Right cardiac atrium (tissue), 5 donors: ENCODE results near the gene BTLA. TPM values are rescaled to one million over a fixed set of nuclear protein-coding genes. Genes with fewer than 3 reads are reported as not detected.
"Not testable (repeated sequence)": the region's sequence is repeated elsewhere in the genome, so short reads cannot be mapped to it uniquely, and the experiment has no call there.

ENCODE experiments used
- ATAC-seq, 2 donors: fragments of 200-7000 bp; cut with Tn5 transposase; one replicate each; pipeline versions ENCODE4 v1.8.0 to v1.9.1; 2020; ENCODE audit warnings: moderate library complexity in 2 of 2, mild to moderate bottlenecking in 1 of 2
- DNase-seq, 3 donors: peaks; one replicate each; pipeline ENCODE4 v3.0.0-alpha.2; 2020
- H3K27ac ChIP-seq: one replicate; pipeline ENCODE4 v1.5.1; 2013; ENCODE audit warnings: mild to moderate bottlenecking, low read length, control low read depth, moderate library complexity
- H3K27me3 ChIP-seq: one replicate; pipeline ENCODE4 v1.6.1; 2013; ENCODE audit not compliant: control insufficient read depth, insufficient read depth
- H3K4me1 ChIP-seq: one replicate; pipeline ENCODE4 v1.6.1; 2013; ENCODE audit warnings: low read length; ENCODE audit not compliant: control insufficient read depth, insufficient read depth
- H3K4me3 ChIP-seq: one replicate; pipeline ENCODE4 v1.5.1; 2013; ENCODE audit warnings: low read length, control low read depth
- H3K9me3 ChIP-seq: one replicate; pipeline ENCODE4 v1.6.1; 2013; ENCODE audit warnings: low read length; ENCODE audit not compliant: control insufficient read depth
- WGBS: extraction: QIAGEN DNeasy Blood & Tissue Kit; methylation state at CpG from one replicate; pipeline ENCODE4 v1.1.7; 2013; 5-methylcytosine and 5-hydroxymethylcytosine counted together
- intact Hi-C, 4 donors: fragments of 100-400 bp; cut with DNase I; formaldehyde crosslinking; loops; one replicate each; pipeline versions ENCODE4 v1.11.0 to v1.14.0; 2022 to 2023
- polyA plus RNA-seq: library from polyadenylated mRNA; stranded (reverse); fragments of 200-250 nt; gene quantifications from one replicate; pipeline ENCODE4 v1.2.3, GENCODE V29; 2013
- total RNA-seq, 4 donors: library from RNA; stranded (reverse); fragmentation: NEBNext Ultra II Directional; extraction: Animal tissue kit (Norgen Biotek cat#: 25700); gene quantifications; one replicate each; pipeline ENCODE4 v1.2.1, GENCODE V29; 2021
- donor health status: healthy with polysubstance abuse.
- donor health status: DM: no; HTN: yes; CAD: no.
- donor health status: DM: no; HTN: no; CAD: no.
- donor health status: DM: no; HTN: yes; CAD: no; lungs with severe emphysema.
- donor health status: DM: yes; HTN: yes; CAD: no.

BTLA gene
- total and polyA plus RNA-seq, 5 donors: 0.09 to 0.14 TPM; not detected in 3

DNA sequence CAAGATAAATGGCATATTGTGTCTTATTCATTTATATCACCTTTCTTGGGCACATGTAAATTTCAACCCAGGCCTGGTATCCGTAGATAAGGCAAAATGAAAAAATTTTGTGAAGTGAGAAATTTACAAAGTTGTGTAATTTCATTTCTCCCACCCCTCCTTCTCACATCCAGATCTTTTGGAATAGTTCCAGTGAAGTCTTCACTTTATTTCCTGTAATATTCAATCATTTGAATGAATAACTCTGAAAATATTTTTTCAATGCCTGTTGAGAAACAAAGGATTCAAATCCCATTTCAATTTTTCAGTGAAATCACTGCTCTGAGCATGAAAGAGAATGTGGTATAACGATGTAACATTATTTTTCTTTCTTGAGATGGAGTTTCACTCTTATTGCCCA, 53.4 kb downstream of the BTLA start:
- intact Hi-C loops: no loop called here
- no peak overlapping the region for H3K4me3 ChIP-seq
- ATAC-seq: no peak
- 60% methylated on average over 2 of the region's 2 CpGs for WGBS
- H3K27me3 ChIP-seq: no peaks in the 10 kb centered on the region
- H3K4me1 ChIP-seq: no peaks in the 10 kb centered on the region
- no peaks in the 10 kb centered on the region for H3K9me3 ChIP-seq
- DNase-seq: no peak
- H3K27ac ChIP-seq: no peak overlapping the region

DNA sequence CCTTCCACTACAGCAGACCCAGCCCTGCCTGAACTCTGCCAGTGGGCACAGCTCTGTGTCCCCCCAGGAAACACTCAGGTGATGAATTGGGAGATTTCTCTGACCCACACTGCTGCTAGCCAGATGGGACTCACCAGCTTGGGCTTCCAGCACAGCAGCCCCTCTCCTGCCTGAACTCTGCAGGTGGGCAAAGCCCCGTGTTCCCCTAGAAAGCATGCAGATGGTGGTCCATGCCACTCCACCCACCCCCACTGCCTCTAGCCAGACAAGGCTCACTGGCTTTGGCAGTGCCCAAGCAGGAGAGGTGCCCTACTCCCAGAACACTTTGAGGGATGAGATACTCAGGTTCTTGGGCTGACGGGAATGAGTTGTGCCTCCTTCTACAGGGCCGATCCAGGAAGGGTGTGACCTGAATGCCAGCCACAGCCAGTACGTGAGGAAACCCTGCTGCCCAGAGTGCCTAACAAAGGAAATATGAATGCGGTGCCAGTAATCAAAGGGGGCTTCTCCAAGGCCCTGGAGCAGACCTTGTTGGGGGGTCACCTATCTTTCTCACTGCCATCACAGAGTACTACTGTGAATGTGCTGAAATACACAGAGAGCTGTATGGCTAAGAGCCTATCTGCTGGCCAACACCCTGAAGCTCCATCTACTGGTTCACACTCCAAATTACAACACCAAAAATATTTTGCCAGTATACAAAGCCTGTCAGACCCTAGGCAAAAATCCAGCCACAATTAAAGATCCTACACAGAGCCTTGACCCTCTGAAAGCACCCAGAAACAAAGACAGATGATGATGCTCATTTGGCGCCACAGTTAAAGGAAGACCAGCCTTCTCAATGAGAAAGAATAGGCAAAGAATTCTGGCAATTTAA, 61.9 kb downstream of the BTLA start:
- intact Hi-C loops: no loop called here
- WGBS: 88% methylated on average over 6 of the region's 6 CpGs
- no peaks in the 10 kb centered on the region for H3K27me3 ChIP-seq
- H3K4me1 ChIP-seq: no peaks in the 10 kb centered on the region
- no peak overlapping the region for H3K4me3 ChIP-seq
- ATAC-seq: no peak
- no peak for DNase-seq
- no peak overlapping the region for H3K27ac ChIP-seq
- no peaks in the 10 kb centered on the region for H3K9me3 ChIP-seq

DNA sequence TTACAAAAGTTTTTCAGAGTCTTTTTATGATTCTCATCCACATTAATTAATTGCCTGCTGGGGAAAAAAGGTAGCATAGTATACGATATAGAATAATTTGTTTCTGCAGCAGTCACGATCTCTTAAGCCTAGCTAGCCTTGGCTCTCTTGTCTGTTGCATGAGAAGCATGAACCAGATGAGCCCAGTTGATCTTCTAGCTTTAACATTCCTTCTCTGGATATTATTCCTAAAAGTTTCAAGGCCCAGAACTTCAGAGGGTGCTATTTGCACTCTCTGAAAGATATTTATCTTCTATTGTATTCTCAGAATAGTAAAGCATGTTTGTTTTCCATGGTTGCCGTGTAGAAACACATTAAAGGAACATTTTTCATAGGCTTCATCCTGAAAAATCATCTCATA, 69.3 kb downstream of the BTLA start:
- no peak overlapping the region for H3K4me3 ChIP-seq
- no peaks in the 10 kb centered on the region for H3K9me3 ChIP-seq
- ATAC-seq (no peak), DNase-seq (no peak)
- intact Hi-C loops: no loop called here
- H3K27me3 ChIP-seq: no peaks in the 10 kb centered on the region
- WGBS: 87% methylated on average over 3 of the region's 3 CpGs
- no peaks in the 10 kb centered on the region for H3K4me1 ChIP-seq
- no peak overlapping the region for H3K27ac ChIP-seq

DNA sequence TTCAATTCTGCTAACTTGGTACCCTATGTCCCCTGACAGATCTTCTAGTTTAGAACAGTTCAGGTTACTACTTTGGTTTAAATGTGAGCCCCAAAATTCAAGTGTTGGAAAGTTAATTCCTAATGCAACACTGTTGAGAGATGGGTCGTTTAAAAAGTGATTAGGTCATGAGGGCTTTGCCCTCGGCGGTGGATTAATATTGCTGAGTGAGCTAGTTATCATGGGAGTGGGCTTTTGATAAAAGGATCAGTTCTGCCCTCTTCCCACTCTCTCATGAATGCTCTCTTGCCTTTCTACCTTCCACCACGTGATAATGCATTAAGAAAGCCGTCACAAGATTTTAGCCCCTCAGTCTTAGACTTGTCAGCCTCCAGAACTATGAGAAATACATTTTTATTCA, 72.1 kb downstream of the BTLA start:
- no peaks in the 10 kb centered on the region for H3K4me1 ChIP-seq
- H3K9me3 ChIP-seq: no peaks in the 10 kb centered on the region
- intact Hi-C loops: no loop called here
- H3K4me3 ChIP-seq: no peak overlapping the region
- no peak for DNase-seq
- H3K27me3 ChIP-seq: no peaks in the 10 kb centered on the region
- WGBS: 84% methylated on average over 5 of the region's 5 CpGs
- no peak for ATAC-seq
- H3K27ac ChIP-seq: no peak overlapping the region

DNA sequence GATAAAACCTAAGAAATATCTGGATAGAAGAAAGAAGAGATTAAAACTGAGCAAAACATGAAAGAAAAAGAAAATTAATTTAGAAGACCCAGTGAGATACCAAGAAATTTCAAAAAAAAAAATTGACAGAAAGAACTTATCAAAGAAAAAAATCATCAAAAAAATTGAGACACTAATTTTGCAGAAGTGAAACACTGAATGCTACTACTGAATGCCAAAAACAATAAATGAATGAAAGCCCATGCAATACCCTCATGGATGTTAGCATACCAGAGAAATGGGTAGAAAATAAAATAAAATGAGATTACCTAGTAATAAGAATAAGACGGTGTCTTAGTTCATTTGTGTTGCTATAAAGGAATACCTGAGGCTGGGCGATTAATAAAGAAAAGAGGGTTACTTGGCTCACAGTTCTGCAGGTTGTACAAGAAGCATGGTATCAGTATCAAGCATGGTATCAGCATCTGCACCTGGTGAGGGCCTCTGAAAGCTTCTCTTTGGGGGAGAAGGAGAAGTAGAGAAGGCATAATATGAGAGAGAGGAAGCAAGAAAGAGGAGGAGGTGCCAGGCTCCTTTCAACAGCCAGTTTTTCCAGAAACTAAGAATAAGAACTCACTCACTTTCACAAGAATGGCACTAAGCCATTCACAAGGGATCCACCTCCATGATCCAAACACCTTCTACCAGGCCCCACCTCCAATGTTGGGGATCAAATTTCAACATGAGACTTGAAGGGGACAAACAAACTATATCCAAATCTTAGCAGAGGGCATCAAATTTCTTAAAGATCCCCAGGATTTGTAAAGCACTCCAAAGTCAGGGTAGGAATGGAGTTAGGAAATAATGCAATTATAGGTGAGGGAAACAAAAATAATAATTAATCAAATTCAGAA, 73.2 kb downstream of the BTLA start:
- Histone ChIP-seq H3K9me3 (no peaks in the 10 kb centered on the region), H3K4me3 (no peak overlapping the region), H3K4me1 (no peaks in the 10 kb centered on the region), H3K27ac (no peak overlapping the region), H3K27me3 (no peaks in the 10 kb centered on the region)
- ATAC-seq: no peak
- 96% methylated on average over 2 of the region's 2 CpGs for WGBS
- DNase-seq: no peak
- intact Hi-C loops: no loop called here

DNA sequence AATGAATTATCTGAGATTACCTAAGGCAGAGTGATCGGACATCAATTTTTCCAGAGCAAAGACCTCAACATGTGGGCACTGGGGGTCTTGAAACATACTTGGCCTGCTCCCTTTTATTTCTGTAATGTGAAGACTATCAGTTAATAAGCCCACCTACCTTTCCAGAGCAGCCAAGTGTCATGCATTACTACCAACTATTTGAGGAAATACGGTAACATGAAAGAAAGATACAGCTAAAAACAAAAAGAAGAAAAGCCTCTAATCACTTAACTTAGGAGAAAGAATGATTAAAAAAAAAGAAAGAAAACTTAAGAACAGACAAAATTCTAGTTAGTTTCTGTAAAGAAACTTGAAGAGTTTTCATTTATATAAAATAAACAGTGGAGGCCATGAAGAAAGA, 73.9 kb downstream of the BTLA start:
- no peaks in the 10 kb centered on the region for H3K9me3 ChIP-seq
- H3K4me3 ChIP-seq: no peak overlapping the region
- DNase-seq (no peak), ATAC-seq (no peak)
- H3K27ac ChIP-seq: no peak overlapping the region
- no peaks in the 10 kb centered on the region for H3K27me3 ChIP-seq
- no peaks in the 10 kb centered on the region for H3K4me1 ChIP-seq
- intact Hi-C loops: no loop called here
- WGBS: 97% methylated on average over 2 of the region's 2 CpGs

DNA sequence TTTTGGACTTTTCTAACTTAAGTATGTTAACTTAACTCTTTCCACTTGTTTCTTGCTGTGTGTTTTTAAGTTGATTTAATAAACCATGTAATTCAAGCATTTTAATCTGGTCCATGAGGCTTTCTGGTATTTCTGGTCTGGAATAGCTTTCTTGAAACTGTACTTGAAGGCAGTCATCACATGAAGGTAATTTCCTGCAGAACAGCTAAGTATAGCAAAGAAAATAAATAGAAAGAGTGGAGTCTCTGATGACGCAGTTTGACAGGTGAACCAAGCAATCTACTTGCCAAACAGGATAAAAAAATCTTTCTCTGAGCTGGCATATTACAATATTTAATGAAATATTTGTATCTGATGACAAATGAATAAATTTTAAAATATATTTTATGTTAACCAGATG, 74.9 kb downstream of the BTLA start:
- no peaks in the 10 kb centered on the region for H3K4me1 ChIP-seq
- WGBS: 84% methylated on average over 1 of the region's 1 CpG
- H3K9me3 ChIP-seq: no peaks in the 10 kb centered on the region
- no peak for DNase-seq
- ATAC-seq: no peak
- H3K4me3 ChIP-seq: no peak overlapping the region
- no peaks in the 10 kb centered on the region for H3K27me3 ChIP-seq
- no peak overlapping the region for H3K27ac ChIP-seq
- intact Hi-C loops: no loop called here

DNA sequence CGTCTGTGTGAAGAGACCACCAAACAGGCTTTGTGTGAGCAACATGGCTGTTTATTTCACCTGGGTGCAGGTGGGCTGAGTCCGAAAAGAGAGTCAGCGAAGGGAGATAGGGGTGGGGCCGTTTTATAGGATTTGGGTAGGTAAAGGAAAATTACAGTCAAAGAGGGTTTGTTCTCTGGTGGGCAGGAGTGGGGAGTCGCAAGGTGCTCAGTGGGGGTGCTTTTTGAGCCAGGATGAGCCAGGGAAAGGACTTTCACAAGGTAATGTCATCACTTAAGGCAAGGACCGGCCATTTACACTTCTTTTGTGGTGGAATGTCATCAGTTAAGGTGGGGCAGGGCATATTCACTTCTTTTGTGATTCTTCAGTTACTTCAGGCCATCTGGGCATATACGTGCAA, 76.4 kb downstream of the BTLA start:
- H3K4me3 ChIP-seq, ATAC-seq, DNase-seq, H3K27ac ChIP-seq, intact Hi-C loops, H3K4me1 ChIP-seq, H3K9me3 ChIP-seq, H3K27me3 ChIP-seq: not testable (repeated sequence)
- 78% methylated on average over 3 of the region's 7 CpGs for WGBS

DNA sequence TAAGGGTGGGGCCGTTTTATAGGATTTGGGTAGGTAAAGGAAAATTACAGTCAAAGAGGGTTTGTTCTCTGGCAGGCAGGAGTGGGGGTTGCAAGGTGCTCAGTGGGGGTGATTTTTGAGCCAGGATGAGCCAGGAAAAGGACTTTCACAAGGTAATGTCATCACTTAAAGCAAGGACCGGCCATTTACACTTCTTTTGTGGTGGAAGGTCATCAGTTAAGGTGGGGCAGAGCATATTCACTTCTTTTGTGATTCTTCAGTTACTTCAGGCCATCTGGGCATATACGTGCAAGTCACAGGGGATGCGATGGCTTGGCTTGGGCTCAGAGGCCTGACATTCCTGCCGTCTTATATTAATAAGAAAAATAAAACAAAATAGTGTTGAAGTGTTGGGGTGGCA, 80.7 kb downstream of the BTLA start:
- ATAC-seq, H3K27me3 ChIP-seq, DNase-seq, H3K27ac ChIP-seq, H3K9me3 ChIP-seq, intact Hi-C loops, H3K4me3 ChIP-seq, H3K4me1 ChIP-seq: not testable (repeated sequence)
- WGBS: 88% methylated on average over 4 of the region's 5 CpGs

DNA sequence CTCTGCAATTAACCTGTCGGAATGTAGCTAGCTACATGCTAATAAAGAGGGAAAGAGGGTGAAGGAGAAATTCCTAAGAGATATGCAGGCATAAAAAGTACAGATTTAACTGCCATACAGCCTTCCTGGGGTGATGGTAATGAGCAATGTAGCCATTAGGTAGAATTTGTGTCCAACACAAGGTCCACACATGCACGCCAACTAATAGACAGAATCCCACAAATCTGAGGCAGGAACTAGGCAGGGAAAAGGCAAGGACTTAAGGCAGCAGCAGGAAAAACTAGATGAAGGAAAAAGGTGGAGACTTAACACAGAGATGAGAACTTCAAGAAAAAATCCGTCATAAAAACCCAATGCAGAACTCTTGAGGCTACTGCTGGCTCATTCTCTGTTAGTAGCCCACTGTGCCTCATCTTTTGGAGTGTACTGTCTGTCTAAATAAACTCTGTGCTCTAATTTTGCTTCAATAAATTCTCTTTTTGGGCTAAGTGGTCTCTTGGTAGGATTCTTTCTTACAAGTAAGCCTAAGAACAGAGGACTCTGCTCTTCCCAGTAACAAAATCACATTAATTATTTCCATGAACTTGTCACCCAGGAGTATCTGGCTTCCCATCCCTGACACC, 81.5 kb downstream of the BTLA start:
- Histone ChIP-seq H3K27ac (no peak overlapping the region), H3K4me1 (no peaks in the 10 kb centered on the region), H3K9me3 (no peaks in the 10 kb centered on the region), H3K27me3 (no peaks in the 10 kb centered on the region), H3K4me3 (no peak overlapping the region)
- intact Hi-C loops: no loop called here
- ATAC-seq: no peak
- 92% methylated on average over 3 of the region's 3 CpGs for WGBS
- DNase-seq: no peak
